ENCODE measurements around the gene SSH2.

- TF ChIP-seq CTCF (IDR thresholded peaks at IDR 0.05) (no peak), EZH2 (IDR thresholded peaks at IDR 0.05; ENCODE audit: borderline replicate concordance, insufficient read depth, low read depth, low read length, poor library complexity, severe bottlenecking) (no peak)
These were observed 213.5 kb downstream of the SSH2 start for GRCh38 chr17:29716566-29716965.

All from B cell (primary cell).